ENCODE data around the gene PSMA6. TPM values are rescaled to one million over a fixed set of nuclear protein-coding genes. Genes with fewer than 3 reads are reported as not detected.
"Not testable (repeated sequence)": the region's sequence is repeated elsewhere in the genome, so short reads cannot be mapped to it uniquely, and the experiment has no call there.

PSMA6 gene
- total RNA-seq, 1 experiment from 2014 or later = 297 TPM

- H3K4me3 Mint-ChIP-seq (ENCODE audit: low read depth, unreplicated experiment) = no peak overlapping the region
- no peak for DNase-seq
- H3K27me3 Mint-ChIP-seq (ENCODE audit: unreplicated experiment) = no peaks in the 10 kb centered on the region
- CTCF ChIA-PET = interaction anchor here (0.6 kb wide), 1 partner anchor 23 kb away, joined by 12 read pairs; no protein-coding TSS in a partner anchor
- no TSS peak for BruUV-seq (replicated peaks)
- TF ChIP-seq CTCF (IDR thresholded peaks at IDR 0.05; ENCODE audit: unreplicated experiment) = no peak
- H3K4me1 Mint-ChIP-seq (ENCODE audit: low read depth, unreplicated experiment) = peaks cover 6% of the 10 kb centered on the region
- H3K36me3 Mint-ChIP-seq (ENCODE audit: insufficient read depth, unreplicated experiment) = no peaks in the 10 kb centered on the region
- no peak overlapping the region for H3K27ac Mint-ChIP-seq (ENCODE audit: unreplicated experiment)
- intact Hi-C loops (cut with micrococcal nuclease; ENCODE audit: unreplicated experiment) = no loop called here
- H3K9me3 Mint-ChIP-seq (ENCODE audit: low read depth, unreplicated experiment) = no peaks in the 10 kb centered on the region
Measured at GRCh38 chr14:35252451-35252868, 39.7 kb upstream of the PSMA6 start.

- CTCF ChIA-PET; intact Hi-C loops (cut with micrococcal nuclease; ENCODE audit: unreplicated experiment); H3K27me3 Mint-ChIP-seq (ENCODE audit: unreplicated experiment); H3K36me3 Mint-ChIP-seq (ENCODE audit: insufficient read depth, unreplicated experiment); H3K27ac Mint-ChIP-seq (ENCODE audit: unreplicated experiment); DNase-seq; H3K9me3 Mint-ChIP-seq (ENCODE audit: low read depth, unreplicated experiment); H3K4me3 Mint-ChIP-seq (ENCODE audit: low read depth, unreplicated experiment); BruUV-seq (replicated peaks): not testable (repeated sequence)
- peaks cover 12% of the 10 kb centered on the region for H3K4me1 Mint-ChIP-seq (ENCODE audit: low read depth, unreplicated experiment)
Measured at GRCh38 chr14:35253056-35253455, 39.1 kb upstream of the PSMA6 start.

GRCh38 chr14:35254034-35254622 lies 38.1 kb upstream of the PSMA6 start:
- intact Hi-C loops (cut with micrococcal nuclease; ENCODE audit: unreplicated experiment); H3K36me3 Mint-ChIP-seq (ENCODE audit: insufficient read depth, unreplicated experiment); H3K4me3 Mint-ChIP-seq (ENCODE audit: low read depth, unreplicated experiment); H3K27me3 Mint-ChIP-seq (ENCODE audit: unreplicated experiment); BruUV-seq (replicated peaks); H3K27ac Mint-ChIP-seq (ENCODE audit: unreplicated experiment); H3K9me3 Mint-ChIP-seq (ENCODE audit: low read depth, unreplicated experiment); DNase-seq: not testable (repeated sequence)
- CTCF ChIA-PET = interaction anchor here (0.6 kb wide), 1 partner anchor 596 kb away, joined by 3 read pairs; no protein-coding TSS in a partner anchor
- H3K4me1 Mint-ChIP-seq (ENCODE audit: low read depth, unreplicated experiment) = peaks cover 14% of the 10 kb centered on the region

- Mint-ChIP-seq H3K4me3 (ENCODE audit: low read depth, unreplicated experiment) (no peak overlapping the region), H3K27me3 (ENCODE audit: unreplicated experiment) (no peaks in the 10 kb centered on the region), H3K4me1 (ENCODE audit: low read depth, unreplicated experiment) (peaks cover 14% of the 10 kb centered on the region), H3K27ac (ENCODE audit: unreplicated experiment) (no peak overlapping the region), H3K9me3 (ENCODE audit: low read depth, unreplicated experiment) (no peaks in the 10 kb centered on the region), H3K36me3 (ENCODE audit: insufficient read depth, unreplicated experiment) (peaks cover 7% of the 10 kb centered on the region)
- no peak for TF ChIP-seq CTCF (IDR thresholded peaks at IDR 0.05; ENCODE audit: unreplicated experiment)
- DNase-seq = no peak
- intact Hi-C loops (cut with micrococcal nuclease; ENCODE audit: unreplicated experiment) = no loop called here
- no TSS peak for BruUV-seq (replicated peaks)
- CTCF ChIA-PET = no interaction called here
Measured at GRCh38 chr14:35254736-35255135, 37.4 kb upstream of the PSMA6 start.

GRCh38 chr14:35255711-35256110 lies 36.5 kb upstream of the PSMA6 start:
- Mint-ChIP-seq H3K4me3 (ENCODE audit: low read depth, unreplicated experiment) (no peak overlapping the region), H3K27ac (ENCODE audit: unreplicated experiment) (no peak overlapping the region), H3K27me3 (ENCODE audit: unreplicated experiment) (no peaks in the 10 kb centered on the region), H3K36me3 (ENCODE audit: insufficient read depth, unreplicated experiment) (peaks cover 7% of the 10 kb centered on the region), H3K4me1 (ENCODE audit: low read depth, unreplicated experiment) (peaks cover 14% of the 10 kb centered on the region), H3K9me3 (ENCODE audit: low read depth, unreplicated experiment) (peaks cover 2% of the 10 kb centered on the region)
- DNase-seq = no peak
- BruUV-seq (replicated peaks) = no TSS peak
- CTCF ChIA-PET = no interaction called here
- no peak for TF ChIP-seq CTCF (IDR thresholded peaks at IDR 0.05; ENCODE audit: unreplicated experiment)
- intact Hi-C loops (cut with micrococcal nuclease; ENCODE audit: unreplicated experiment) = no loop called here

All from Calu3 (cell line).